Activated naive CD8-positive, alpha-beta T cell treated with anti-CD3 and anti-CD28 coated beads for 36 hours (primary cell): Measurements from ENCODE around the gene SEMA4B. TPM values are rescaled to one million over a fixed set of nuclear protein-coding genes. Genes with fewer than 3 reads are reported as not detected.

ENCODE experiments used
- DNase-seq: peaks from one replicate; pipeline ENCODE4 v3.0.0; 2021
- H3K27ac Mint-ChIP-seq: one replicate; pipeline ENCODE4 v1.8.0; 2022; ENCODE audit warnings: mild to moderate bottlenecking, moderate library complexity, mixed read lengths
- H3K27me3 Mint-ChIP-seq: one replicate; pipeline ENCODE4 v1.8.0; 2022; ENCODE audit warnings: mild to moderate bottlenecking, mixed read lengths
- H3K36me3 Mint-ChIP-seq: one replicate; pipeline ENCODE4 v1.8.0; 2021; ENCODE audit warnings: mild to moderate bottlenecking, mixed read lengths
- H3K4me1 Mint-ChIP-seq: one replicate; pipeline ENCODE4 v1.8.0; 2021; ENCODE audit warnings: mixed read lengths
- H3K4me3 Mint-ChIP-seq: one replicate; pipeline ENCODE4 v1.8.0; 2022; ENCODE audit warnings: mild to moderate bottlenecking, moderate library complexity, mixed read lengths
- H3K9me3 Mint-ChIP-seq: one replicate; pipeline ENCODE4 v1.8.0; 2022; ENCODE audit warnings: mixed read lengths
- total RNA-seq, 2 experiments: library from RNA; stranded (reverse); gene quantifications; one replicate each; pipeline ENCODE4 v1.2.3, GENCODE V29; 2021

Gene SEMA4B
- total RNA-seq, 2 experiments from 2014 or later = 3.0 to 4.1 TPM

- no peak for DNase-seq
- Mint-ChIP-seq H3K27ac (no peak overlapping the region), H3K9me3 (no peaks in the 10 kb centered on the region), H3K36me3 (peaks cover 2% of the 10 kb centered on the region), H3K27me3 (no peaks in the 10 kb centered on the region), H3K4me3 (no peak overlapping the region), H3K4me1 (peaks cover 2% of the 10 kb centered on the region)
Observed at GRCh38 chr15:90225047-90225446, 23.9 kb downstream of the SEMA4B start.

- H3K27me3 Mint-ChIP-seq = no peaks in the 10 kb centered on the region
Observed at GRCh38 chr15:90225504-90226234, 24.5 kb downstream of the SEMA4B start.

GRCh38 chr15:90227336-90227735, 26.2 kb downstream of the SEMA4B start:
- no peaks in the 10 kb centered on the region for H3K9me3 Mint-ChIP-seq
- peaks cover 21% of the 10 kb centered on the region for H3K36me3 Mint-ChIP-seq
- no peak overlapping the region for H3K4me3 Mint-ChIP-seq
- no peak for DNase-seq
- no peak overlapping the region for H3K27ac Mint-ChIP-seq
- H3K4me1 Mint-ChIP-seq = peaks cover 22% of the 10 kb centered on the region
- no peaks in the 10 kb centered on the region for H3K27me3 Mint-ChIP-seq

More at GRCh38 chr15:90225504-90226234, 24.5 kb downstream of the SEMA4B start:
- no peaks in the 10 kb centered on the region for H3K9me3 Mint-ChIP-seq
- H3K4me1 Mint-ChIP-seq = peaks cover 6% of the 10 kb centered on the region
- no peak for DNase-seq
- peaks cover 7% of the 10 kb centered on the region for H3K36me3 Mint-ChIP-seq
- no peak overlapping the region for H3K27ac Mint-ChIP-seq
- H3K4me3 Mint-ChIP-seq = no peak overlapping the region

- Mint-ChIP-seq H3K9me3 (no peaks in the 10 kb centered on the region), H3K4me1 (peaks cover 22% of the 10 kb centered on the region), H3K27me3 (no peaks in the 10 kb centered on the region), H3K36me3 (peaks cover 26% of the 10 kb centered on the region), H3K27ac (no peak overlapping the region), H3K4me3 (no peak overlapping the region)
- no peak for DNase-seq
Observed at GRCh38 chr15:90227816-90228772, 27.0 kb downstream of the SEMA4B start.

- Mint-ChIP-seq H3K4me3 (no peak overlapping the region), H3K27me3 (no peaks in the 10 kb centered on the region), H3K27ac (no peak overlapping the region), H3K36me3 (peaks cover 26% of the 10 kb centered on the region), H3K9me3 (no peaks in the 10 kb centered on the region), H3K4me1 (peaks cover 22% of the 10 kb centered on the region)
- no peak for DNase-seq
Observed at GRCh38 chr15:90228960-90229359, 27.8 kb downstream of the SEMA4B start.

GRCh38 chr15:90230071-90230494, 29.0 kb downstream of the SEMA4B start:
- H3K4me1 Mint-ChIP-seq = peaks cover 27% of the 10 kb centered on the region
- no peak for DNase-seq
- peak overlapping the region; percentile 95 for H3K4me3 Mint-ChIP-seq
- H3K36me3 Mint-ChIP-seq = peaks cover 26% of the 10 kb centered on the region
- peak overlapping the region; percentile 88 for H3K27ac Mint-ChIP-seq
- H3K9me3 Mint-ChIP-seq = no peaks in the 10 kb centered on the region
- no peaks in the 10 kb centered on the region for H3K27me3 Mint-ChIP-seq

- Mint-ChIP-seq H3K27me3 (no peaks in the 10 kb centered on the region), H3K4me1 (peaks cover 28% of the 10 kb centered on the region), H3K4me3 (peak overlapping the region; percentile 95), H3K27ac (peak overlapping the region; percentile 88), H3K36me3 (peaks cover 26% of the 10 kb centered on the region), H3K9me3 (no peaks in the 10 kb centered on the region)
- no peak for DNase-seq
Observed at GRCh38 chr15:90230610-90231009, 29.5 kb downstream of the SEMA4B start.

GRCh38 chr15:90231028-90232017, 30.2 kb downstream of the SEMA4B start:
- Mint-ChIP-seq H3K36me3 (peaks cover 27% of the 10 kb centered on the region), H3K9me3 (no peaks in the 10 kb centered on the region), H3K27ac (peak overlapping the region; percentile 88), H3K4me1 (peaks cover 28% of the 10 kb centered on the region), H3K27me3 (no peaks in the 10 kb centered on the region), H3K4me3 (peak overlapping the region; percentile 95)
- DNase-seq = peak; percentile 69

- DNase-seq = no peak
- peaks cover 28% of the 10 kb centered on the region for H3K4me1 Mint-ChIP-seq
- no peaks in the 10 kb centered on the region for H3K27me3 Mint-ChIP-seq
- H3K27ac Mint-ChIP-seq = peak overlapping the region; percentile 88
- H3K36me3 Mint-ChIP-seq = peaks cover 31% of the 10 kb centered on the region
- H3K9me3 Mint-ChIP-seq = no peaks in the 10 kb centered on the region
- H3K4me3 Mint-ChIP-seq = peak overlapping the region; percentile 95
Observed at GRCh38 chr15:90232196-90232595, 31.1 kb downstream of the SEMA4B start.

GRCh38 chr15:90232941-90233386, 31.8 kb downstream of the SEMA4B start:
- H3K9me3 Mint-ChIP-seq = no peaks in the 10 kb centered on the region
- peaks cover 31% of the 10 kb centered on the region for H3K36me3 Mint-ChIP-seq
- H3K27me3 Mint-ChIP-seq = no peaks in the 10 kb centered on the region
- peak overlapping the region; percentile 95 for H3K4me3 Mint-ChIP-seq
- no peak for DNase-seq
- H3K27ac Mint-ChIP-seq = peak overlapping the region; percentile 88
- H3K4me1 Mint-ChIP-seq = peaks cover 28% of the 10 kb centered on the region

- H3K36me3 Mint-ChIP-seq = peaks cover 36% of the 10 kb centered on the region
- H3K4me3 Mint-ChIP-seq = peak within 1 kb of the TSS; percentile 95
- H3K27me3 Mint-ChIP-seq = no peaks in the 10 kb centered on the region
- peak; percentile 99 for DNase-seq
- H3K4me1 Mint-ChIP-seq = peaks cover 31% of the 10 kb centered on the region
- no peaks in the 10 kb centered on the region for H3K9me3 Mint-ChIP-seq
- peak within 1 kb of the TSS; percentile 88 for H3K27ac Mint-ChIP-seq
Observed at GRCh38 chr15:90233387-90234095, 32.4 kb downstream of the SEMA4B start, which contains the start of gene CIB1. Gene CIB1 (minus strand): TSS chr15:90233941. CDS start chr15:90233885, 56 bp downstream.

- Mint-ChIP-seq H3K36me3 (peaks cover 36% of the 10 kb centered on the region), H3K27ac (peak within 1 kb of the TSS; percentile 88), H3K9me3 (no peaks in the 10 kb centered on the region), H3K4me3 (peak within 1 kb of the TSS; percentile 95), H3K27me3 (no peaks in the 10 kb centered on the region), H3K4me1 (peaks cover 34% of the 10 kb centered on the region)
- no peak for DNase-seq
Observed at GRCh38 chr15:90234096-90234988, 33.2 kb downstream of the SEMA4B start, which contains the start of gene GDPGP1. Gene GDPGP1 (plus strand): TSS chr15:90234209. CDS start chr15:90240909, 6,700 bp downstream.

GRCh38 chr15:90239371-90239770, 38.2 kb downstream of the SEMA4B start:
- Mint-ChIP-seq H3K27ac (peak overlapping the region; percentile 59), H3K4me1 (peaks cover 16% of the 10 kb centered on the region)

More at GRCh38 chr15:90239371-90239770, 38.2 kb downstream of the SEMA4B start:
- peaks cover 10% of the 10 kb centered on the region for H3K36me3 Mint-ChIP-seq
- no peak for DNase-seq
- H3K27me3 Mint-ChIP-seq = no peaks in the 10 kb centered on the region
- no peaks in the 10 kb centered on the region for H3K9me3 Mint-ChIP-seq
- H3K4me3 Mint-ChIP-seq = no peak overlapping the region
